ENCODE data around the gene MTAP. TPM values are rescaled to one million over a fixed set of nuclear protein-coding genes. Genes with fewer than 3 reads are reported as not detected.
A peak's percentile ranks its signal among the peaks of the same experiment; 100 is the strongest.

The MTAP gene
- polyA plus RNA-seq, 3 donors: 7.4 to 11.3 (median 7.8) TPM

DNA sequence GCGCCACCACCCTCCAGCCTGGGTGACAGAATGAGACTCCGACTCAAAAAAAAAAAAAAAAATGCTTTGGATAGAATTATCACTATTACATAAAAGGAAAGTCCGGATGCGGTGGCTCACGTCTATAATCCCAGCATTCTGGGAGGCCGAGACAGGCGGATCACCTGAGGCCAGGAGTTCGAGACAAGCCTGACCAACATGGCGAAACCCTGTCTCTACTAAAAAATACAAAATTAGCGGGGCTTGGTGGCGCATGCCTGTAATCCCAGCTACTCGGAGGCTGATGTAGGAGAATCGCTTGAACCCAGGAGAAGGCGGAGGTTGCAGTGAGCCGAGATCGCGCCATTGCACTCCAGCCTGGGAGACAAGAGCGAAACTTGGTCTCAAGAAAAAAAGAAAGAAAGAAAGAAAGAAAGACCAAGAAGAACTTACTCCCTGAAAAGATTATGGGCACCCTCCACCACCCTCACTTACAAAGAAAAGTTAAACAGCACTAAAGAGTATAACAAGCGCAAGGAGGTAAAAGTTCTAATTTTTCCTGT is 174.0 kb downstream of the MTAP start:
- no peak overlapping the region for H3K4me3 ChIP-seq (replicated peaks in 1 of 3; ENCODE audit: low read depth in 2 of 3, low read length in 3 of 3)
- H3K79me2 ChIP-seq (ENCODE audit: insufficient read depth, low read length): no peaks in the 10 kb centered on the region
- TF ChIP-seq, protein P1, sequence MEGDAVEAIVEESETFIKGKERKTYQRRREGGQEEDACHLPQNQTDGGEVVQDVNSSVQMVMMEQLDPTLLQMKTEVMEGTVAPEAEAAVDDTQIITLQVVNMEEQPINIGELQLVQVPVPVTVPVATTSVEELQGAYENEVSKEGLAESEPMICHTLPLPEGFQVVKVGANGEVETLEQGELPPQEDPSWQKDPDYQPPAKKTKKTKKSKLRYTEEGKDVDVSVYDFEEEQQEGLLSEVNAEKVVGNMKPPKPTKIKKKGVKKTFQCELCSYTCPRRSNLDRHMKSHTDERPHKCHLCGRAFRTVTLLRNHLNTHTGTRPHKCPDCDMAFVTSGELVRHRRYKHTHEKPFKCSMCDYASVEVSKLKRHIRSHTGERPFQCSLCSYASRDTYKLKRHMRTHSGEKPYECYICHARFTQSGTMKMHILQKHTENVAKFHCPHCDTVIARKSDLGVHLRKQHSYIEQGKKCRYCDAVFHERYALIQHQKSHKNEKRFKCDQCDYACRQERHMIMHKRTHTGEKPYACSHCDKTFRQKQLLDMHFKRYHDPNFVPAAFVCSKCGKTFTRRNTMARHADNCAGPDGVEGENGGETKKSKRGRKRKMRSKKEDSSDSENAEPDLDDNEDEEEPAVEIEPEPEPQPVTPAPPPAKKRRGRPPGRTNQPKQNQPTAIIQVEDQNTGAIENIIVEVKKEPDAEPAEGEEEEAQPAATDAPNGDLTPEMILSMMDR (IDR thresholded peaks at IDR 0.05): no peak
- H3K27me3 Mint-ChIP-seq (ENCODE audit: low read depth in 3 of 3): peaks cover 79 to 89% (median 88%) of the 10 kb centered on the region in 3 donors
- no peak overlapping the region for H2AFZ ChIP-seq (ENCODE audit: insufficient read depth, low read depth, low read length, poor library complexity, severe bottlenecking)
- no CpG with 5 or more reads among the region's 19 CpGs for WGBS (ENCODE audit: insufficient coverage)
- no peak for DNase-seq
- H3K36me3 Mint-ChIP-seq: peaks cover 4 to 10% of the 10 kb centered on the region in 2 donors
- peaks cover 31% of the 10 kb centered on the region for H3K4me1 Mint-ChIP-seq
- H3K27ac Mint-ChIP-seq: peak overlapping the region in 1 of 7 donors; percentile 27
- H3K4me1 ChIP-seq (ENCODE audit: control insufficient read depth in 1 of 2, insufficient read depth in 2 of 2, low read length in 2 of 2): peaks cover 14 to 16% of the 10 kb centered on the region in 2 donors
- H3K9me3 ChIP-seq (replicated peaks in 1 of 2; ENCODE audit: control insufficient read depth in 1 of 2, insufficient read depth in 1 of 2, low read length in 2 of 2): peaks cover 0 to 33% of the 10 kb centered on the region in 2 donors
- peaks cover 90 to 96% of the 10 kb centered on the region in 2 donors for H3K27me3 ChIP-seq (ENCODE audit: control insufficient read depth in 2 of 2, insufficient read depth in 2 of 2, low read length in 2 of 2)
- H3K9me3 Mint-ChIP-seq: peaks cover 4 to 41% (median 32%) of the 10 kb centered on the region in 7 donors
- H3K27ac ChIP-seq (ENCODE audit: low read depth in 1 of 2, low read length in 2 of 2): no peak overlapping the region
- no peak overlapping the region for H3K9ac ChIP-seq (ENCODE audit: insufficient read depth, low read length, poor library complexity, severe bottlenecking)
- H3K36me3 ChIP-seq (replicated peaks in 1 of 2; ENCODE audit: control insufficient read depth in 1 of 2, insufficient read depth in 2 of 2, low read length in 2 of 2): no peaks in the 10 kb centered on the region
- peak overlapping the region in 1 of 2 donors; percentile 85 for H3K4me3 Mint-ChIP-seq
- no peak overlapping the region for H3K4me2 ChIP-seq (replicated peaks; ENCODE audit: extremely low read depth, low read length, poor library complexity, severe bottlenecking)
- H4K20me1 ChIP-seq (ENCODE audit: insufficient read depth, low read length): no peaks in the 10 kb centered on the region
- intact Hi-C loops (cut with micrococcal nuclease): no loop called here

DNA sequence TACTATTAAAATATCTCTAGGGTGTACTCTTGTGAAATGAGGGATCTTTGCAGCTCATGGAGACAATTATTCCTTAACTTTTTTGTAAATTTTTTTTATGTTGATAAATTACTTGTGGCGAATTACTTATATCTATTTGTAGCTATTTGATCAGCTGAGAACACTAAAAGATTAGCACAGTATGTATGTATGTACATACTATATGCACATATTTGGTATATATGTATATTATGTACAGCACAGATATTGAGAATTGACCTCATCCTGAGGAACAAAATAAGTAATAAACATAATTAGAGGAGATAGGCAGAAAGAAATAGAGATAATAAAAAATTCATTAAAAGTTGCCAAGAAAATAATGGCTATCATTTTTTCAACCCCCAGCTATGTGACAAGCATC is 180.0 kb downstream of the MTAP start:
- peaks cover 35% of the 10 kb centered on the region for H3K4me1 Mint-ChIP-seq
- H3K4me3 ChIP-seq (replicated peaks in 1 of 3; ENCODE audit: low read depth in 2 of 3, low read length in 3 of 3): peak overlapping the region in 1 of 3 experiments; percentile 35
- peaks cover 50 to 70% of the 10 kb centered on the region in 2 donors for H3K27me3 ChIP-seq (ENCODE audit: control insufficient read depth in 2 of 2, insufficient read depth in 2 of 2, low read length in 2 of 2)
- no peaks in the 10 kb centered on the region for H3K9me3 ChIP-seq (replicated peaks in 1 of 2; ENCODE audit: control insufficient read depth in 1 of 2, insufficient read depth in 1 of 2, low read length in 2 of 2)
- H3K27me3 Mint-ChIP-seq (ENCODE audit: low read depth in 3 of 3): peaks cover 30 to 42% (median 41%) of the 10 kb centered on the region in 3 donors
- no peaks in the 10 kb centered on the region for H3K36me3 Mint-ChIP-seq
- H3K4me1 ChIP-seq (ENCODE audit: control insufficient read depth in 1 of 2, insufficient read depth in 2 of 2, low read length in 2 of 2): peaks cover 17 to 38% of the 10 kb centered on the region in 2 donors
- H3K4me2 ChIP-seq (replicated peaks; ENCODE audit: extremely low read depth, low read length, poor library complexity, severe bottlenecking): no peak overlapping the region
- WGBS (ENCODE audit: insufficient coverage): no CpG with 5 or more reads among the region's 1 CpG
- no peaks in the 10 kb centered on the region for H3K36me3 ChIP-seq (replicated peaks in 1 of 2; ENCODE audit: control insufficient read depth in 1 of 2, insufficient read depth in 2 of 2, low read length in 2 of 2)
- DNase-seq: no peak
- H3K9ac ChIP-seq (ENCODE audit: insufficient read depth, low read length, poor library complexity, severe bottlenecking): no peak overlapping the region
- H3K4me3 Mint-ChIP-seq: no peak overlapping the region
- TF ChIP-seq, protein P1 (IDR thresholded peaks at IDR 0.05): no peak
- H4K20me1 ChIP-seq (ENCODE audit: insufficient read depth, low read length): no peaks in the 10 kb centered on the region
- peaks cover 4 to 12% (median 6%) of the 10 kb centered on the region in 7 donors for H3K9me3 Mint-ChIP-seq
- no peaks in the 10 kb centered on the region for H3K79me2 ChIP-seq (ENCODE audit: insufficient read depth, low read length)
- H3K27ac Mint-ChIP-seq: peak overlapping the region in 1 of 7 donors; percentile 79
- intact Hi-C loops (cut with micrococcal nuclease): no loop called here
- H2AFZ ChIP-seq (ENCODE audit: insufficient read depth, low read depth, low read length, poor library complexity, severe bottlenecking): no peak overlapping the region
- no peak overlapping the region for H3K27ac ChIP-seq (ENCODE audit: low read depth in 1 of 2, low read length in 2 of 2)
